ENCODE data around the gene WBP2. TPM values are rescaled to one million over a fixed set of nuclear protein-coding genes. Genes with fewer than 3 reads are reported as not detected.

The WBP2 gene
- total and polyA plus RNA-seq, 2 of the 13 experiments (the other 11 are each of a cell fraction or from before 2014, with no cell fraction given), result 29.2 to 29.5 TPM

DNA sequence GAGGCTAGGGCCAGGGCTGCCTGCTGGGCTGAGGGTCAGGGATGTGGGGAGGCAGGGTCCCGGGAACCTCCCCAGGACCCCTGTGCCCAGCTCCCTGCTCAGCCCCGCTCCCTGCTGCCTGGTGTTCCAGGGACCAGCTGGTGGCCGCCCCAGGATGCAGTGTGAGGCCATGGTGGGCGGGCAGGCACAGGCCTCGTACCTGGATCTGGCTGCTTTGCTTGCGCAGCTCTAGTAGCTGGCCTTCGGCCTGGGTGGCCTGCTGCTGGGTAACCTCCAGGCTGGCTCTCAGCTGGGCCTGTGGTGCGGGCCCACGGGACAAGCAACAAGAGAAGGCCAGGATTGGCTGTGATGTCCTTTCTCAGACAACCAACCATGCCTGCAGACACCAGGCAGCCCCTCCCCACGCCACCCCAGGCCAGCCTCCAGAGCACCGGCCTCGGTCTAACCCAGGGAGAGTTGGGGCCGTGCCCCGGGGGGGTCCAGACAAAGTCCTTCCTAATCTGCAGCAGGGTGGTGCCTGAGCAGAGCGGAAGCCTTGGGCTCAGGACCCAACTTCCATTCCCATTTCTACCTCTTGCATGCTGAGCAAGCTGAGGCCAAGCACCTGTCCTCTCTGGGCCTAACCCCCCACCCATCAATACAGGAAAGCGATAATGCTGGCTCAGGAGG lies 37.6 kb upstream of the WBP2 start (continued):
- TF ChIP-seq ZNF337 (CRISPR knock-in tag; IDR thresholded peaks at IDR 0.05; ENCODE audit: borderline replicate concordance, low read depth), result no peak
- TF ChIP-seq MXD1 (CRISPR knock-in tag; IDR thresholded peaks at IDR 0.05), result 0 out of 2 replicates have a peak, but pooled peaks have one; percentile 60
- 0 out of 2 replicates have a peak, but pooled peaks have one; percentile 57 for TF ChIP-seq FOXK1 (CRISPR knock-in tag; IDR thresholded peaks at IDR 0.05; ENCODE audit: borderline replicate concordance, low read depth)
- TF ChIP-seq SSRP1 (CRISPR knock-in tag; IDR thresholded peaks at IDR 0.05), result 0 out of 2 replicates have a peak, but pooled peaks have one; percentile 42
- TF ChIP-seq, protein P1, sequence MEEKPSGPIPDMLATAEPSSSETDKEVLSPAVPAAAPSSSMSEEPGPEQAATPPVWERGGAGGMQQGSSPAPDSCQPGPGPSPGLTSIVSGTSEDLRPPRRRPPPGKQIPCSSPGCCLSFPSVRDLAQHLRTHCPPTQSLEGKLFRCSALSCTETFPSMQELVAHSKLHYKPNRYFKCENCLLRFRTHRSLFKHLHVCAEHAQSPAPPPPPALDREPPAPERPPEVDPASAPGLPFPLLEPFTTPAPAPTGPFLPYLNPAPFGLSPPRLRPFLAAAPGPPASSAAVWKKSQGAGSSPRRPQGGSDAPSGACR (CRISPR knock-in tag; IDR thresholded peaks at IDR 0.05), result no peak
- peak; percentile 99 for TF ChIP-seq PATZ1 (CRISPR knock-in tag; IDR thresholded peaks at IDR 0.05)
- no peak for TF ChIP-seq ZFYVE20 (CRISPR knock-in tag; IDR thresholded peaks at IDR 0.05; ENCODE audit: borderline replicate concordance, low read depth)
- TF ChIP-seq ZNF607 (CRISPR knock-in tag; IDR thresholded peaks at IDR 0.05; ENCODE audit: borderline replicate concordance), result no peak
- TF ChIP-seq, protein P2, sequence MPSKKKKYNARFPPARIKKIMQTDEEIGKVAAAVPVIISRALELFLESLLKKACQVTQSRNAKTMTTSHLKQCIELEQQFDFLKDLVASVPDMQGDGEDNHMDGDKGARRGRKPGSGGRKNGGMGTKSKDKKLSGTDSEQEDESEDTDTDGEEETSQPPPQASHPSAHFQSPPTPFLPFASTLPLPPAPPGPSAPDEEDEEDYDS (CRISPR knock-in tag; IDR thresholded peaks at IDR 0.05), result peak; percentile 65
- no peak for TF ChIP-seq SYNCRIP (IDR thresholded peaks at IDR 0.05; ENCODE audit: insufficient read depth, low read depth, low read length)
- peak; percentile 85 for TF ChIP-seq HMGXB3 (CRISPR knock-in tag; IDR thresholded peaks at IDR 0.05; ENCODE audit: borderline replicate concordance)
- peak; percentile 47; the same call in 1 of the 2 replicates for TF ChIP-seq HDAC2 (CRISPR knock-in tag; IDR thresholded peaks at IDR 0.05)
- TF ChIP-seq ZNF576 (CRISPR knock-in tag; IDR thresholded peaks at IDR 0.05), result no peak
- TF ChIP-seq TOE1 (CRISPR knock-in tag; IDR thresholded peaks at IDR 0.05), result no peak
- TF ChIP-seq ATF5 (CRISPR knock-in tag; IDR thresholded peaks at IDR 0.05; ENCODE audit: low read depth), result no peak
- TF ChIP-seq ZFP36L1 (CRISPR knock-in tag; IDR thresholded peaks at IDR 0.05), result no peak
- peak; percentile 80; the same call in 1 of the 2 replicates for TF ChIP-seq ZNF343 (CRISPR knock-in tag; IDR thresholded peaks at IDR 0.05)
- no peak; the same call in 1 of the 2 replicates for TF ChIP-seq ZSCAN9 (CRISPR knock-in tag; IDR thresholded peaks at IDR 0.05; ENCODE audit: borderline replicate concordance)
- peak; percentile 90 for TF ChIP-seq ZC3H13 (CRISPR knock-in tag; IDR thresholded peaks at IDR 0.05)
- TF ChIP-seq MIER3 (CRISPR knock-in tag; IDR thresholded peaks at IDR 0.05; ENCODE audit: borderline replicate concordance), result 0 out of 2 replicates have a peak, but pooled peaks have one; percentile 9

Data from HepG2 (cell line).